GM11168 (cell line): Measurements from ENCODE around the gene RSPH6A.

ENCODE experiments used
- in situ Hi-C: fragments of 300-500 bp; cut with MboI; formaldehyde crosslinking; loops from one replicate; pipeline ENCODE4 v1.12.0; 2022; ENCODE audit warnings: low sequenced_read_pairs; ENCODE audit not compliant: unreplicated experiment

Gene RSPH6A

DNA sequence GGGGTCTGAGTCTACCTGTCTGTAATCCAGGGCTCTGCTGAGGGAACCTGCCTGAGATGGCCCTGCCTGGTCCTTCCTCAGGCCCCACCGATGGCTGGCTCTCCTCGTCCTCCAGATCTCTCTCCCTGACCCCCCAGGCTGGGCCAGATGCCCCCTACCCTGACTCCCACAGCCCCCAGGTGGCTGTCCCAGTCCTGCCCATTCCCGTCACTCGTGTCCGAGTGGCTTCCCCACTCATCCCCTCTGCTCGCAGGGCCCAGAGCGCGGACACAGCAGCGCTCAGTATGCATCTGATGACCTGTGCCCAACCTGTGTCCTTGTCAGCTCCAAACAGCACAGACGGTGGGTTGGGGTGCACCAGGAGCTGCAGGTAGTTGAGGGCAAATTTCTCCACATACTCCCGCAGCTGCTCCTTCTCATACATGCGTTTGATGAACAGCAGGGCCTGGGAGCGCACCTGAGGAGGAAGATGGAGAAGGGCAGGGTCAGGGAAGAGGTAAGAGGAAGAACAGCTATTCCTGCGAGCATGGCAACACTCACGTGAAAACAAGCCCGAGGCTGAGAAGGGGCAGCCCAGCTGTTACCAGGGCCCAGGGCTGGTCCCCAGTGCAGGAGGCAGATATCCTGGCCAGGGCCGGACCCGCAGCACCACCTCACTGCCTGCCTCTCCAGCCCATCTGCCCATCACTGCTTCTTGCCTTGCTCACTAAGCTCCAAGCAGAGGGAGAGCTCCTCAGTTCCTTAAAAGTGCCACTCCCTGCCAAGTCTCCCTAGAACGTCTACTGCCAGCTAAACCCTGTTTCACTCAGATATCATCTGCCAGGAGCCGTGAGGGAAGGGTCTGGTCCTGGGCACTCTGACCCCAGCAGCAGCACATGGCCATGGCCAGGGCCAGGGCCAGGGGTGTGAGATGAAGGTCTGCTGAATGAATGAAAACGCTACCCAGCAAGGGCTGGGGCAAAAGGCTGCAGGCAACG, 11.1 kb upstream of the RSPH6A start:
- in situ Hi-C loops, result no loop called here

DNA sequence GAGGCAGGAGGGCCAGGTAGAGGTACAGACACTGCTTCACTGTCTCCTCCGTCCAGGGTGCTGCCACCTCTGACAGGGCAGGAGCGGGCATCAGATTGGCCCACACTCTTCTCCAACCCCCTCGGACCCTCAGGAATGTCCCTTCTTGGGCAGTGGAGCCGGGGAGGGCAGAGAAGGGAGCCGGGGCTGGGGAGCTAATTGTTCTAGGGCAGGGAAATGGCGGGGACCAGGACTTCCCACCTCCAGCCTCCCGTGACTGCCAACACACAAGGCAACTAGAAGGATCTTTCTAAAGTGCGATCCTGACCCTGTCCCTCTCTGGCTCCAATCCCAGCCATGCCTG, 10.1 kb upstream of the RSPH6A start:
- in situ Hi-C loops, result no loop called here

DNA sequence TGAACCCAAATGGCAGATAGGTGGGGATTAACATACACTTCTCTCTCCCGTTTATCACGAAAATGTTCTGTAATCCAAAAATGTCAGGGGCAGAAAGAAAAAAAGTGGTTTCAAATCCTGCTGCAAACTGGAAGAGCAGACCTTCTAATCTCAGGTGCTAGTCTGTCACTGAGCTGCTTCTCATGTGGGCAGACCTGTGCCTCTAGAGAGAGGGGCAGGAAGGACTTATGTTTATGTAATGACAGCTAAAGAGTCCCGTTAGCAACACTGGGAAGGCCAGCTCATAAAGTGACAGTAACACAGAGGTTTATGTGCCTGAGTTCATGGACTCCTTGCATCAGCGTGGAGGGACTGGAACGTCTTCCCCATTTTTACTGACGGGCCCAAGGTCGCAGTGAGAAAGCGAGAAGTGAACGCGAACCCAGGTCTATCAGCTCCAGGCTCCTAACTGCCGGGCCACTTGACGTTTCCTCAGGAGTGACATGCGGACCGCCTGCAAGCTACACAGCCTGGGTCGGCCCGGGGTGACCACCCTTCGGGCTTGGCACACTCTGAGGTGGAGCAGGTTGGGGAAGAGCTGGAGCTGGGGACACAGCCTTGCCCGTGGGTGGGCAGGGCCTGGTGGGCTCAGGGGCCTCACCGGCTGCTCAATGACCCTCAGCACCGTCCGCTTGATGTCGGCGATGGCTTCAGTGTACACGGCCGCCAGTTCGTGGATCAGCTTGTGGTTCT, 9.6 kb upstream of the RSPH6A start:
- in situ Hi-C loops, result no loop called here

DNA sequence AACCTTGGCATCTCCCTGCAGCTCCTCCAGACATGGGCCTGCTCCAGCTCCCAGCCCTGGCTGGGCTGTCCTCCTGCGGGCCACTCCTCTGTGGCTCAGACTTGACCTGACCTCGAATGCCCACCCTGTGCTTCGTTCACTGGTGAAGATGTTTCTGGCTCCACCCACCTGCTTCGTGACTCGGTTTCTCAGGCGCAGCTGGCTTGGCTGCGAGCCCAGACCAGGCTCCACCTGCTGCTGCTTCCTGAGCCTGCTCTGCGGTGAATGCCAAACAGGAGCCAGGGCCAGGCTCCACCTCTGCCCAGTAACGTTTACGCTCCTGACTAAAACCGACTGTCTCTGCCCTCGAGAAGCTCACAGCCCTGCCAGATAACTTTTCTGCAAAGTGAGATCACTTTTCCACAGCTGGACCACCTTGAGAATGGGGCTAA, 8.9 kb upstream of the RSPH6A start:
- in situ Hi-C loops, result no loop called here

DNA sequence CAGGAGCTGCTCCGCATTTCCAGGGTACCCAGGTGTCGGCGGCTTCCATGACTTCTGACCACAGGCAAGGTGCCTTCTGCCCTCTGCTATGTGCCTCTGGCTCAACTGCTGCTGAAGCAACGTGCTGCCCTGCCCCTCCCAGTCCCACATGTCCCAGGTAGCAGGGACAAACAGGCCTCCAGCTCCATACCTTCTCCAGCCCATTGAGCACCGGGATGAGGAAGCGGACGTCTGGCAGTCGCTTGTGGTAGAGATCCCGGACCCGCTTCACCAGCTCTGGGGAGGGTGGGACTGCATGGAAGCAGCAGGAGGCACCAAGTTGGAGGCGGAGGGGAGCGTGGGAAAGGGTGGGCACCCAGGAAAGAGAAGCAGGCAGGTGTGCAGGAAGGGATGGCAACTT, 8.1 kb upstream of the RSPH6A start:
- in situ Hi-C loops, result no loop called here

DNA sequence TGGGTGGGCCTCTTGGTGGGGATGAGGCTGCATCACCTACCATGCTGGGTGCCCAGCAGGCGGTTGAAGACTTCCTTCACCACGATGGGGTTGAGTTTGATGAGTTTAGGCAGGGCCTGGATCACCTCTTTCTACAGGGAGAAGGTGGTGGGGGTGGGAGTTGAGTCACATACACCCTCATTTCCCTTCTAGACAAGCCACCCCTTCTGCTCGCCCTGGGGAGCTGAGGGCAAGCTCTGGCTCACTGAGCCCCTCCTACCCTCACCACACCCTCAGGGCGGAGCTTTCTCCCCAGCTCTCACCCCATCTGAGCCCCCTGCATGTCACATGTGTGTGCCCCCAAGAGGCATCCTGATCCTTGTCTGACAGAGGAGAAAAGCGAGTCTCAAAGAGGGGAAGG, 7.6 kb upstream of the RSPH6A start:
- in situ Hi-C loops, result no loop called here

DNA sequence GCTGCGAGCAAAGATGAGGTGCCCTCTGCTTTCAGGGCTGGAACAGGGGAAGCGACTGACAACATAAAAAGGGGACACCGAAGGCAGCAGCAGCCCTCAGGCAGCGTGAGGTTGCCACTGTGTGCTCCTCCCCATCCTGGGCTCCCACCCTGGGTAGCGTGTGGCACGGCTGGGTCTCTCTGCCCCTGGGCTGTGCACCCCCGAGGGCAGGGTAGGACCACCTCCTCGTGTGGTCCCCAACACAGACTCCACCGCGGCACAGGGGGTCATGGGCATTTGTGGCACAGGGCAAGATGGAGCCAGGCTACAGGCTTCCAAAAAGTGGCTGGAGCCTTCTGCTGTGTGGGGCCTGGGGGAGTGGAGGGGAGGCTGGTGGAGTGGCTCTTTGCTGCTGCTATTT, 6.5 kb upstream of the RSPH6A start:
- in situ Hi-C loops, result no loop called here

DNA sequence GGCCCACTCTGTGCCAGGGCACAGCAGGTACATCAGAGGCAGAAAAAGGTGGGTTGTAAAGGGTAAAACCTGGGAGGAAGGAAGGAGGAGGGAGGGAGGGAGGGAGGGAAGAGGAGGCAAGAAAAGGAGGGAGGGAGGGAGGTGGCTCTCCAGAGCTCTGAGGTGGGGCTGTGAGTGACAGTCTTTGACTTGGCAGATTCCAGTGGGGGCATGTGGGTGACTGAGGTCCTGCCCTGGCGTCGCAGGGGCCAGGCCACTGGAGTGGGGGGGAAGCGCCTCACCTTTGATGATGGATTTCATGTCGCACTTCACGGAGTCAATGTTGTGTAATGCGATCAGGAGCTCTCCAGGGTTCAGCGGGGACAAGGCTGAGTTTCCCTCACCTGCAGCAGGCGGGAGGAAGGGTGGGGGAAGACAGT, 6.0 kb upstream of the RSPH6A start:
- in situ Hi-C loops, result no loop called here

DNA sequence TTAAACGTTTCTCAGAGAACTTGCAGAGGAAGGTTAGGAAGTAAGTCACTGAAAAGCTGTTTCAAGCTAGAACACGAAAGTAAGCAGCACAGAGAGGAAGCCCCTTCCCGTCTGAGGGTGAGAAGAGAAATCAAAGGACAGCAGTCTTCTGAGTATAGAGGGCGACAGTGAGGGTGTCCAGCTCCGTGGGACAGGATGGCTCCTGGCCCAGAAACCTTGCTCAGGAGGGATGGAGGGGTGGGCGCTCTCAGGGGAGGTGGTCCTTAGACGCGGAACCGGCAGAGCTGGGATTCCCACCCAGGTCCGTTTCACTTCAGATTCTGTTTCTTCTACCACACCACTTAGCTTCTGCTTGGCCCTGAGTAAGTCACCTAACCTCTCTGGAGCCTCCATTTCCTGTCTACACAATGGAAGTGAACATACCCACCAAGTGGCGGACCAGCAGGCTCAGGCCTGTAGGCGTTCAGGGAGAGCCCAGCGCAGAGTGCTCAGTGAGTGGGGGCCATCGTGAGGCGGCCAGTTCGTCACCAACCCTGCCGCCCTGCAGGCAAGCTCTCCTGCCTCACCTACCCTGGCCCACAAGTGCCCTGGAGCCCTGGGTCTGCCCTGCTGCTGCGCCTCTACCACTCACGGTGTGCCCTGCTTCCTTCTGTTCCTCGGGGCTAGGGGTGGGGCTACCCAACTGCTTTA, 5.5 kb upstream of the RSPH6A start:
- in situ Hi-C loops, result no loop called here

DNA sequence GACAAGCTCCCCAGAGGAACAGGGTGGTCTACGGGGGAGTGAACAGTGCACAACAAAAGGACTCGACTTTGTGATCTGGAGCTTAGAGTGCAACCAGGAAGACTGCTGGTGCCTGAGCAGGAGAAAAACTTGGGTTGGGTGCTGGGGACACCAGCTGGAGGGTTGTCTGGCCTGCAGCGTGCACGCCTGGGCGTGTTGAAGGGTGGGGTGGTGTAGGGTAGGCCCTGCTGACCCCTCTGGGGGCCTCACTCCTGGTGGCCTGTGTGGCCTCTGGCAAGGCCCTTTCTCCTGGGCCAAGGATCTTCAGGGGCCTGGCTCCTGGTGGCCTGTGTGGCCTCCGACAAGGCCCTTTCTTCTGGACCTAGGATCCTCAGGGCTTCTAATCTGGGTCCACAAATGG, 4.7 kb upstream of the RSPH6A start:
- in situ Hi-C loops, result no loop called here

DNA sequence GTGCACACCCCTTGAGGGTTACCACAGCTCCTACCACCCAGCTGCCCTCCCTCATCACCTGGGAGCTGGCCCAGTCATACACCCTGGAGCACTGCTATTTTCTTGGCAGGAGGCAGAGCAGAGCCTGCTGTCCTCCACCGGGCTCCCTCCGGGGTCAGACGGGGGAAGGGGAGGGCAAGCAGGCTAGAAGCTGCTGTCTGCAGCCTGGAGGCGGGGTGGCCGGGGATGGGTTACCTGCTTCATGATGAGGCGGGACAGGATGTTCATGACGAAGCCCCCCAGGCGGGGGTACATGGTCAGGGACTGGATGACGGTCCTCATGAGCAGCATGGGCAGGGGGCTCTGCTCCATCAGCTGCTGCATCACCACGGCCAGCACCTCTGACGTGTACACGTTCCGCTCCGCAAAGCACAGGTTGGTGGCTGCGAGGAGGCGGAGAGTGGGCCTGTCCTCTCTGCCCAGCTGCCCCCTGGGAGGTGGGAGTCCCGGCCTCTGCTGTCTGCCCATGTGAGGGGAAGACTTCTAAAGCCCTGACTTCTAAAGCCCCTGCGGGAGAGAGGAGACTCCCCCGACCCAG, 2.7 kb upstream of the RSPH6A start:
- in situ Hi-C loops, result no loop called here

DNA sequence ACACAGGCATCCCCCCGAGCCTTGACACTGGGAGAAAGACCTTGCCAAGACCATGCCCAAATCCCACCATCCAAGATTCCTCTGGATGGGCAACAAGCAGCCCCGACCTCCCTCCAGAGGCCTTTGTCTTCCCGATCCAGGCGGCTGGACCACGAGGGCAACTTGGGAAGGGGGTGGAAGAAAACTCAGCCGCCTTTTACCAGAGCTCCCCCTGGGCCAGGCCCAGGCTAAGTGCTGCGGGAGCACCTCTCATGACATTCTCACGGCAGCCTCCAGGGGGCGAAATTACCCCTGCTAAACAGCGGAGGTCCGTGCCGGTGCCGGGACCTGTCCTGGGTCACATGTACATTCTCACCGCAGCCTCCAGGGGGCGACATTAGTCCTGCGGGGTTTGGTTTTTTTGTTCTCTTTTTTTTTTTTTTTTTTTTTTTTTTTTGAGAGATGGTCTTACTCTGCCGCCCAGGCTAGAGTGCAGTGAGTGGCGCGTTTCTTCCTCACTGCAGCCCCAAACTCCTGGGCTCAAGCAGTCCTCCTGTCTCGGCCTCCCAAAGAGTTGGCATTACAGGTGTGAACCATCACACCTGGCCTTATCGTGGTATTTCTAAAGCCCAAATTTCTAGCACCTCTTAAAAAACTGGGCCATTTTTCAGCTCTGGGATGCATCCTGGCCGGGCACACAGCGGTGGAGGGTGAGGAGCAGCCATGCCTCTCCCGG, 2.1 kb upstream of the RSPH6A start:
- in situ Hi-C loops, result no loop called here

DNA sequence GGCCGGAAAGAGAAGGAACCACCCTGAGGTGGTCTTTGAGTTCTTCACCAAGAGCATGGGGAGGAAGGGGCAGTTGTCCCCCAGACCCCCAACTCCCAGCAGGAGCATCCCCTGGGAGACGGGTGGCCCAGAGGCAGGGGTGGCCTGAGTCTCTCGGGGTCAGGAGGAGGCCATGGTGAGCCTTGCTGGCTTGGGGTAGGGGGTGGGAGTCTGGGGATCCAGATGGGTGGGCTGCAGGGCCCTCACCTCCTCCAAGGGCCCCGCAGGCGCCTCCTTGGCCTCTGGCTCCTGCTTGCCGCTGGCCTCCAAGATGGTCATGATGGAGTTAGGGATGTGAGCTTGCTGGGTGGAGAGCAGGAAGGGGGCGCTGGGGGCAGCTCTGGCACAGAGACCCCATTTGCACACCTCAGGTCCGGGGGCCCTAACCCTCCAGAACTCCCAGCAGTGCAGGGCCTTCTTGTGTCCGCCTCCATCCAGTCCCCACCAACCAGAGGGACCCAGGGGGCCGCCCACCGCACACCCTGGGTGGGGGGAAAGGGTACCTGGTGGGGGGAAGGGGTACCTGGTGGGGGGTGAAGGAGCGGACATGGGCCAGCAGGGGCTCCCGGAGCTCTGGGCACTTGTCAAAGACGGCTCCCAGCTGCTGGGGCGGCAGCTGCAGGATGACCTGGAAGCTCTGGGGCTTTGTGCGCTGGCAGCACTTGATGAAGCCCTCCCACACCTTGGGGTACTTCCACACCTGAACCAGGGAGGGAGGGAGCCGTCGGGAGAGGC, 1.3 kb upstream of the RSPH6A start:
- in situ Hi-C loops, result no loop called here

DNA sequence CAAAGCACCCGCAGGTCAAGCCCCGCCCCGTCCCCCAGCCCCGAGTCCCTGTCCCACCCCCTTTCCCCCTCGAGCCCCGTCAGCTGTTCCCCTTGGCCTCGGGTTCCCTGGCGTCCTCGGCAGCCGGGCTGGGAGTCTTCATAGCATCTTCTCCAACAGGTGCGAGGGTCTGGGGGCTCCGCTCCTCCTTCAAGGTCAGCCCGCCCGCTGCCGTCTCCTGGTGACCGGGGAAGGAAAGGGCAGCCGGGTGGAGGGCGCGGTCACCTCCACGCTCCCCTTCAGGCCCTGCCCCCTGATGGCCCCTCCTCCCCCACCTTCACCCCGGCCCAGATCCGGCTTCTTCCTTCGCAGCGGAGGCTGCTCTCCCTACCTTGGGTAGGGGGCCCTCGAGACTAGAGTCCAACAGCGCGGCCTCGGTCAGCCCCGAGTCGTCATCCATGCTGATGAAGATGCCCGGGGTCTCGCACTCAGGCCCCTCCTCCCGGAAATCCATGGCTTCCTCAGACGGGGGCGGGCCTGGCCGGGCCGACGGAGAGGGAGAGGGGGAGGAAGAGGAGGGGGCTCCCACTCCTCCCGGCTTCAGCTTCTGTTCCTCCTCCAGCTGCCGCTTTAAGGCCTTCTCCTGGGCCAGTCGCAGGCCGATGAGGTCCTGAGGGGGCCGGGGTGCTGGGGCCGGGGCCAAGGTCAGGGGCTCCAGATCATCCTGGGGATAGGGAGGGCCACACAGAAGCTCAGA, 541 bp upstream of the RSPH6A start:
- in situ Hi-C loops, result no loop called here

DNA sequence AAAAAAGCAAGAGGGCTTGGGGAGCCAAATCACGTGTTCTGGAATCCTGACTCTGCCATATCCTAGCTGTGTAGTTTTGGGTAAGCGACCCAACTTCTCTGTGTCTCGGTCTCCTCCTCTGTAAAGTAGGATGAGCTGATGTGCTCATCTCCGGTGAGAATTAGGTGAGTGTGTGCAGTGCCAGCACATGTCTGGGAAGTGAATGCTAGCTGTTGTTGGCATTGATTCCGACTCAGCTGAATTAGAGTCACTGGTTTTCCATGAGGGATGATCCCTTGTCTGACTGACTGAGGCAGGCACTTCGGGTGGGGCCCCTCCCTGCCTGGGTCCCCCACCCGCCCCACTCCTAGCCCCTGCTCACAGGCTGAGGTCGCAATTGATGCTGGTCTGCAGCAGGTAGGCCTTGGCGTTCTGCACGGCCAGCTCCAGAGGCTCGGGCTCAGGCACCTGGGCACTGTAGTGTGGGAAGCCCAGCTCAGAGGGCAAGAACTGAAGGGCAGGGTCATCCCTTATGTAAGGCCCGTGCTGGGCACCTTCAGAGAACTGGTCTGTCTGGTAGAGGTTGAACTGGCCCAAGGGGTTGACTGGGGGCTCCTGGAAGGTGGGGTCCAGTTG, 835 bp downstream of the RSPH6A start:
- in situ Hi-C loops, result no loop called here

DNA sequence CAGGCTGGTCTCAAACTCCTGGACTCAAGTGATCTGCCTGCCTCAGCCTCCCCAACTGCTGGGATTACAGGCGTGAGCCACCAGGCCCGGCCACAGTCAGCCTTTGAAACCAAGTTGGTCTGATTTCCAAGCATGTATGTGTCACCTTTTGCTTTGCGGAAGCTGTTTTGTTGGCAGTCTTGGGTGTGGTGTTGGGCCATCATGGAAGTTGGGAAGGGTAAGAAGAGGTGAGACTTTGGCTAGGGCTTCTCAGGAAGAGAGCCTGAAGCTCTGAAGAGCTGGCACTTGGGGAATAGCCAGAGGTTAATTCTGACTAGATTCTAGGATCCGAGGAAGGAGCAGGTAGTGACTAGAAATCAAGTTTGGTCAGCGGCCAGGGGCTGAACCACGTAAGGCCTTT, 2.8 kb downstream of the RSPH6A start:
- in situ Hi-C loops, result no loop called here

DNA sequence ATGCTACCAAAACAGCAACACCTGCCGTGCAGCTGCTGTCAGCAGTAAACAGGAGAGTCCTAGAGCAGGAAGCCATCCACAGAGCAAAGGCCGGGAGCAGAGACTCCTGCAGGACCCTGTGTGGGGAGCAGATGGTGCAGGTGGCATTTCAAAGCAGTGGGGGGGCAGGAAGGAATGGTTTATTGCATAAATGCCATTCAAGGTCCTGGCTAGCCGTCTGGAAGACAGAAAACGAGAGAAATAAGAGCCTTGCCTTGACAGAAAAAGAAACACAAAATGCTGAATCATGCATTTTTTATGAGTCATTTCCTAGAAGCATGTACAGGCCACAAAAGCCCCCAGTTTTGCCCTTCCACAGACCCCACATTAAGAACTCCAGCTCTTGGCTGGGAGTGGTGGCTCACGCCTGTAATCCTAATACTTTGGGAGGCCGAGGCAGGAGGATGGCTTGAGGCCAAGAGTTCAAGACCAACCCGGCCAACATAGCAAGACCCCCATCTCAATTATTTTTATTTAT, 5.4 kb downstream of the RSPH6A start:
- in situ Hi-C loops, result no loop called here

DNA sequence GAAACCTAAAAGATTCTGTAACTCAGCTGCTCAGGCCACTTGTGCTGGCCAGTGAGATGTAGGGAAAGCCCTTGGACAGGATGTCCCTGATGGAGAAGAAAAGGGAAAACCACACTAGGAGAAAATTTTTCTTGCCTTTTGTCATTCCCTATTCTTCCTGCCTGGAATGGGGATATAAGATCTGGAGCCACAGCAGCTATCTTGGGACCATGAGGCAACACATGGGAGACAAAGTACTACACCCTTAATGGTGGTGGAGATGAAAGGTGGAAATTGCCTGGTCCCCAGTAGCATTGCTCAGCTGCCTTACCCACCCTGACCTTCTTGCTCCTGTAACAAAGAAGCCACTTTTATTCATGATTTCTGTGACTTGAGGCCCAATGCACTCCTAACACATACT, 9.4 kb downstream of the RSPH6A start:
- in situ Hi-C loops, result no loop called here
